ENCODE results near the gene RBMXL3. TPM values are rescaled to one million over a fixed set of nuclear protein-coding genes. Genes with fewer than 3 reads are reported as not detected.

Gene RBMXL3
- total and polyA plus RNA-seq, 2 of the 8 experiments (the other 6 are each of a cell fraction or from before 2014, with no cell fraction given): not detected

DNA sequence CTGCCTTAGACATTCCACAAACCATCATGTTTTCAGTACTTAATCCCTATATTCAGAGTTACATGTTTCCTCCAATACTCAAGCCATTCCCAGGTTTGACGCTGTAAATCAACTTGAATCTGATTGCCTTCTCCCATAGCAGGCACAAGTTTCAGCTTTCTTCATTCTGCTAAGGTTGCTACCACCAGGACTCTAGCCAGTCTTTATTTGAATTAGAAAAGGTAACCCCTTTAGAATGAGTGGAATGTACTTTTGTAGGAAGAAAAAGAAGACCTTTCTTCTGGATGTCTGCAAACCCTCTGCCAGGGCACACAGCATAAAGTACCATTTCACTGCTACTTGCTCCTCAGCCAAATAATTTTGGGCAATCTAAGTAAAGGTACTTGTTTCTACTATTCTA is 10.7 kb upstream of the RBMXL3 start (continued):
- TF ChIP-seq SIN3A (conservative IDR thresholded peaks at IDR 0.05 in 1 of 2, IDR thresholded peaks at IDR 0.05 in 1 of 2; ENCODE audit: low read depth in 1 of 2, low read length in 2 of 2): no peak
- no peak for TF ChIP-seq SP2 (IDR thresholded peaks at IDR 0.05; ENCODE audit: low read length)
- TF ChIP-seq HDAC2 (IDR thresholded peaks at IDR 0.05; ENCODE audit: borderline replicate concordance in 1 of 2, low read depth in 2 of 2, low read length in 2 of 2): no peak
- TF ChIP-seq RXRA (IDR thresholded peaks at IDR 0.05; ENCODE audit: insufficient read depth, low read depth, low read length): no peak
- TF ChIP-seq CHD1 (IDR thresholded peaks at IDR 0.05; ENCODE audit: low read depth, low read length): no peak

Measured in H1 (cell line).